T47D (cell line): ENCODE measurements around the gene CEP112.
"Not testable (repeated sequence)": the region's sequence is repeated elsewhere in the genome, so short reads cannot be mapped to it uniquely, and the experiment has no call there.

Experiments
- DNase-seq, 2 experiments: peaks; one replicate each; pipeline versions ENCODE4 v3.0.0 to v3.0.0-alpha.2; 2011 to 2012; ENCODE audit warnings: low read depth in 1 of 2, low spot score in 1 of 2
- JUND ChIP-seq: IDR thresholded peaks from 2 replicates; pipeline ENCODE4 v1.6.1; 2012; ENCODE audit warnings: low read depth
- in situ Hi-C: cut with HindIII; loops from 2 replicates; pipeline ENCODE4 v1.10.0; 2016; ENCODE audit warnings: low sequenced_read_pairs, low pct_unique_long_range_greater_than_20kb

The CEP112 gene

DNA sequence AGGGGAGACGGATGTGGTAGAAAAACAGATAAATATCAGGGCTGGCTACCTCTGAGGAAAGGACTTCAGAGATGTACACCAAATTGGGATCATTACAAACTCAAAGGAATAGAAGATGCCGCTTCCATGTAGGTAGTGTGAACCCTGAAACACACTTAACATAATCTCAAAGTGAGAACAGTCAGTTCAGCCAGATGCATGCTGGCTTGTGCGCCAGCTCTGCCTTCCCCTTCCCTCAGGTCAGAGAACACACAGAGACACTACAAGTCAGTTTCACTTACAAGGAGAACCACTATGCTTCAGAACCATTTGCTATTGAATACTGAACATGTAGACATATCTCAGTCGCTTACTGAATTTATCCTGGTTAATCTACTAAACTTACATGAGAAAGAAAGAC is 454.5 kb downstream of the CEP112 start:
- in situ Hi-C loops = no loop called here
- no peak for TF ChIP-seq JUND

DNA sequence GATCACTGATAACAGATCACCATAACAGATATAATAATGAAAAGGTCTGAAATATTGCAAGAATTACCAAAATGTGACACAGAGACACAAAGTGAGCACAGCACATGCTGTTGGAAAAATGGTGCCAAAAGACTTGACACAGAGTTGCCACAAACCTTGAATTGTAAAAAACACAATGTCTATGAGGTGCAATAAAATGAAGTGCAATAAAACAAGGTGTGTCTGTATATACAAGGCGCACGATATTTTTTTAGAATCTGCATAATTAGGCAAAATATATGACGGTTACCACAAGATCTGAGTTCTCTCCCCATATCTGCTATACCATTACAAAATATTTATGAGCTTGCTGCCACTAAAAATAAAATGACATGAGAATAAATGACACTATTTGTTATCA is 458.6 kb downstream of the CEP112 start:
- no peak for TF ChIP-seq JUND
- in situ Hi-C loops = no loop called here
- DNase-seq = no peak

More for the DNA sequence above, 454.5 kb downstream of the CEP112 start:
- no peak for DNase-seq

DNA sequence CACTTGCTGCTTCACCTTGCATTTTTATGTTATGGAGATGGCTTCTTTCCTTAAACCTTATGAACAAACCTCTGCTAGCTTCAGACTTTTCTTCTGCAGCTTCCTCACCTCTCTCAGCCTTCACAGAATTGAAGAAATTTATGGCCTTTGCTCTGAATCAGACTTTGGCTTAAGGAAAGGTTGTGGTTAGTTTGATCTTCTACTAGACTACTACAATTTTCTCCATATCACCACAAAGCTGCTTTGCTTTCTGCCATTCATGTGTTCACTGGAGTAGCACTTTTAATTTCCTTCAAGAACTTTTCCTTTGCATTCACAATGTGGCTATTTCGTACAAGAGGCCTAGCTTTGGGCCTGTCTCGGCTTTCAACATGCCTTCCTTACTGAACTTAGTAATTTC is 459.3 kb downstream of the CEP112 start:
- in situ Hi-C loops, DNase-seq: not testable (repeated sequence)

DNA sequence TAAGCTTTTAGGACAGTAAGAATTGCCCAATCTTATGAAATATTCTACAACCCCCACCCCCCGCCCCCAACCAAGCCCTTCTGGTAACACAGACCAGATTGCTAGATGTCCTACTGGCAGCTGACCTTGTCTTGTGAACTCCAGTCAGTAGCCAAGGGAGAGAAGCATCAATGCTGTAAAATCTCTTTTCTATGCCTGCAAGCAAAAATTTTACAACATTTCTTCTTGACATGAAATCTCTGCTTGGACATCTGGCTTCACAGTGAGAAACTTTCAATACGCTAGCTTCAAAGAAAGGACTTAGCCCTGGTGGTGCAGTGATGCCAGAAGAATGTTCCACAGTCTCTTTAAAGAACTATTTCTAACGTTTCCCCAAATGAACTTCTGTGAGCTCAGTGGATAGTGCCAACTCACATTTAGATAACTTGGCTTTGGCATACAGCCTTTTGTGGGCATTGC is 461.2 kb downstream of the CEP112 start:
- TF ChIP-seq JUND = no peak
- in situ Hi-C loops = no loop called here
- DNase-seq = no peak

DNA sequence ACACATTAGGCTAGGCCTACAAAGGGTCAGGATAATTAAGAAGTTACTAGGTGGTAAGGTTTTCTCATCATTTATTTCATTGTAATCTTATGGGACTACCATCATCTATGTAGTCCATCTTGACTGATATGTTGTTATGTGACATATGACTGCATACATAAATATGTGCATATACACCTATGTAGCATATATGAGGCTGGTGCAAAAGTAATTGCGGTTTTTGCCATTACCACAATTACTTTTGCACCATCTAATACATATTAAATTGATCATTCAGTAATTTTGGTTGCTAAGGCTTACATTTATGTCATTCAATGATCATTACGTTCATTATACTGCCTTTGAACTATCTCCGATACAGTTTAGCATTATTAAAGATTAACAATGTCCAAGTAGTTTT is 462.7 kb downstream of the CEP112 start:
- no peak for TF ChIP-seq JUND
- in situ Hi-C loops = no loop called here
- DNase-seq = no peak

DNA sequence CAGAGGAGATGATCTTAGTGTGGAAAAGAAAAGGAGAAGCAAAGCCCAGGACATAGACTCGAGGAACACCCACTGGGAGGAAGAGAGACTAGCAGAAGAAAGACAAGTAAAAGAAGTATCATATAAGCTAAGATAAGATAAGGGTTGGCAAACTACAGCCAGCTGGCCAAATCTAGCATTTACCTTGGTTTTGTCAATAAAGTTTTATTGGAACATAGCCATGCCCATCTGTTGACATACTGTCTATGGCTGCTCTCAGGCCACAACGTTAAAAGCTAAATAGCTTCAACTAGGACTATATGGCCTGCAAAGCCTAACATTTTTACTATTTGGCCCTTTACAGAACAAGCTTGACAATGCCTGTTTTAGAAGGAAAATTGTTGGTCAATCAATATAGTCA is 464.1 kb downstream of the CEP112 start:
- no peak for DNase-seq
- in situ Hi-C loops = no loop called here
- TF ChIP-seq JUND = no peak

DNA sequence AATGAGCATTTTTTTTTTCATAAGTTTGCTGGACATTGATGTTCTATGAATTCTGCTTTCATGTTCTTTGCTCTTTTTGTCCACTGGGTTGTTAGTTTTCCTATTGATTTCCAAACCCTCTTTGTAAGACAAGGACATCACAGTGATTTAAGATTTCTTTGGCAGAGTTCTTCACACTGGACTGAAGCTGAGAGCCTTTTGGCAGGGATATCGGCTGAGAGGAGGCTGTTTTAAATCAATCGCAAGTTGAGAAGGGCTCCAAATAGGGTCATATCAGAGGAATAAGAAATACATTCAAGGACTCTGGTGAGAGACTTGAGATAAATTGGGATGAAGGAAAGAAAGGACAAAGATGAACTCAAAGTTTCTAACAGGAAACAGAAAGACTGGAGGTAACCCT is 464.7 kb downstream of the CEP112 start:
- in situ Hi-C loops = no loop called here
- no peak for TF ChIP-seq JUND
- DNase-seq = no peak

DNA sequence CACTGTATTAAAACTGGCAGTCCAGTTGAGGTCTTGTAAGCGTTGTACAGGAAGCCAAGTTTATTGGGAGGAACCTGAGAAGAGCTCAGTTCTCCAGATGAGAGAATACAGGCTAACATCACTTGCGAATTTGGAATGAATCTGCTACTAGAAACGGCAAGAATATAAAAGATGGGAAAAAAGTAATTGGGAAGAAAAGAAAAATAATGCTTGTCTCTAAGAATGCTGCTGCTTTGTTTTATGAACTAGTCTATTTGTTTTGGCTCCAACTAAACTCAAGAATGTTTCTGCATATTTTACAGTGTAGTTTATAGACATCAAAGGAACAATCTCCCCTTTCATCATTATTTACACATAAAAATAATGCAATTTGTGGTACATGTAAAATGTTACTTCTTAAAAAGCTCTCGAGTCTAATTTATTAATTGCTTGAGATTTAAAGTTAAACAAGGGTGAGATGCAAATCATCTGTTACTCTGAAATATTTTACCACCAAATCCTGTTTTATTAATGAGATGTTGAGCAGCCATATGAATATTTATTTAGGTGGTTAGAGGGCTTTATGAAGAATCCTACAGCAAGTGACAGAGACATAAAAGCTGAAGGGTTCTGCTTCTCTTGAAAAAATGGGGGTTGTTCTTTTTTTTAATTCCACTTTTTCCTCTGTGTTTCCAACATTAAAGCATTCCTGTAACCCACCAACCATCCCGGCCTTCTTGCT is 468.3 kb downstream of the CEP112 start:
- in situ Hi-C loops = no loop called here
- TF ChIP-seq JUND = no peak
- DNase-seq = peak; percentile 13 to 23

DNA sequence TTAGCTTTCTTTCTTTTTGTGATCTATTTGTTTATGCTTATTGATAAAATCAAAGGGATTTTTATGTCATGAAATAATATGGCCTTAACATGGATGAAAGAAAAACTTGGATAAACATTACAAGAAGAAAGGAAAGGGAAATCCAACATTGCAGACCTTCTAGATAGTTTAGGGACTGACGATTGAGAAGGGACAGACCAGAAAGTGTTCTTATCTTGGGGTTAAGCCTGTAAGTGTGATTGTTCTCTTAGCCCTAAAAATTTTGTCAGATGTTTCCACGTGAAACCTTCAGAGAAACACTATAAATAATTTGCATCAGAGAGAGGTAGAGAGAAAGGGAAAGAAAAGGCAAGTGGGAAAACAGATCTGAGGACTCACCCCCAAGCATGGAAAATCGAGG is 473.3 kb downstream of the CEP112 start:
- no peak for DNase-seq
- TF ChIP-seq JUND = no peak
- in situ Hi-C loops = no loop called here

DNA sequence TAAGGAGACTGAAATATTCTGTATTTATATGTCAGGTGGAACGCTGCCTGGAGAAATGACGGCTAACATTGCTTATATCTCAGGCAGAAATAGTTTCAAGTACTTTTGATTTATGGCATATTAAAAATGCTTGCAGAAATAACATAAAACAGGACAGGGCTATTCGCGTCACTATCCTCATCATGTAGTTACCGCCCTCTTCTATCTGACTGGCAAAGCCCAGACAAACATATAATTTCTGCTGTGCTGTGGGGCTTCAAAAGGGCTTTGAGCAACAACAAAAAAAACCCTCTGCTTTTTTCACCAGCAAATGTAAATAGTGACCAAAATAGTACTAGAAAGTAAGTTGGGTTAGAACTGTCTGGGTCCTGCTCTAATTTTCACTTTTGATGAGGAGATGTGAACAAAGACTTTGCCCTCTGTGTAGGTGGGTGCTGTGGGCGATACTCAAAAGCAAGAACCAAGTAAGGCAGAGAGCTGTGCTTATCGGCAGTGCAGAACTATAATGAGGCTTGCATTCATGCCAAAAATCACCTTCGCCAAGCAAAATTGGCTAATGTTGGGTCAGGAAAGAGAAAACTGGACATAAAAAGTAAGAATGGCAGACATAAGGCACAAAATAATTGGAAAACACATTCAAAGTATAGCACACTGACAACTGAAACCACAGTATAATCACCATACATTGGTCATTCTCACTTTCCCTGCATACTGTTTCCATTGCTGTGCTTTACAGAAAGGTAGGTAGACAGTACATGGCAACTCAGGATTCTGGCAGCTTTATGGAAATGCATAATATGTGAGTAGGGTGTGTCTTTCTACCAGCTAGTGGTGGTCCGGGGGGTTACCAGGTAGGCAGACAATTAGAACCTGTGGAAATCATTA is 479.3 kb downstream of the CEP112 start:
- in situ Hi-C loops = no loop called here
- no peak for DNase-seq
- no peak for TF ChIP-seq JUND

DNA sequence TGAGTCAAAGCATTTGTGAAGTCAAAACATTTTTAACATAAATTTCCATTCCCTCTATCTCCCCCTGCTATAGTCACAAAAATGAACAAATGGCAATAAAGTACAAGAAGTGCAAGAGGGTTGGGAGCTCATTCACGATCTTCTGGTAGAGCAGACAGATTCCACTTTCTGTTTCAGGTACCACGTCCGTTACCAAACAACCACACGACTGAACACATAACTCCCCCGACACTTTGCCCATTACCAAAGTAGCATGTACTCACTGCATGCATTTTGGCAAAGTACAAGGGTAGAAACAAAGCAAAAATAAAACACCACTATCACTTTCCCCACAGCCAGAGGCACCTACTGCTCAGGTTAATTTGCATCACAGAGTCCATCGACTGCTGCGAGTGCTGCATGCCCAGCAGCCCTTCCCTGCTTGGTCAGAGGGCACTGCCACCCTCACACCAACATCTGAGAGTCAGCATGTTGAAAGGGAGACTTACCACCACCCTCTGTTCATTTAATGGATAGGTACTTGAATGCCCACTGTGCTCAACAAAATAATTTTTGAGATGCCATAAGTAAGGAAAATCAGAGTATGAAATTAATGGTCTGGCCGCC is 480.2 kb downstream of the CEP112 start:
- DNase-seq = no peak
- in situ Hi-C loops = no loop called here
- no peak for TF ChIP-seq JUND

DNA sequence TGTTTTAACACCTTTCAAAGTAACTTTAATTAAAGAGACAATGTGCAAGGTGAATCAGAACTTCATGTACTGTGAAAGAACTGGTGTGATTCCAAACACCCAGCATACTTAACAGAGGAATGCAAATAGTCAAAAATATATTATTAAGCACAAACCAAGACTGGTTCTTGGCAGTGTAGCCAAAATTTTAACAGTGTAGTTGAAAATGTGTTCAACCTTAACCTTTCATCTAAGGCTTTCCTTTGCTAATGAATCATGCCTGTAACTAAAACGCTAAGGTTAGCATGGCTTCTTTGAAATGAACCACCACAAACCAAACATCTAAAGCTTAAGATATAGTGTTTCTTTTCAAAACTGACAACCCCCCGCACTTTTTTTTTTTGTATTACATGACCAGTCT is 484.2 kb downstream of the CEP112 start:
- DNase-seq = no peak
- TF ChIP-seq JUND = no peak
- in situ Hi-C loops = no loop called here

DNA sequence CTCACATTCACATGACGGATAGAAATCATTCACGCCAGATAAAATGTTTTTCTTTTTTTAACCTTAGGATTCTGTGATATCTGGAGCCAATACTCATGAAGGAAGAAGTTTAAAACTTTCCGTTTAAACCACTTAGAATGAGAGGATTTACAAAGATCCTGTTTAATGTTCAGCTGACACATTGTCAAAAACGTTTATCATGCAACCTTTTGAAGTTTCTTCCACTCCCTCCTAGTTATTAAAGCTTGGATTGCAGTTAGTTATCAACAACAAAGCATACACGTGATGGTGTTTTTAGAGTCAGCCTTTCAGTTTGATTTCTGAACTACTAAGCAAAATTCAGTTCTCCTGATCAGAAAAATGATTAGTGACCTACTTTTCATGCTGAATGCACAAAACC is 487.2 kb downstream of the CEP112 start:
- in situ Hi-C loops = no loop called here
- no peak for DNase-seq

More for the DNA sequence above, 487.2 kb downstream of the CEP112 start:
- TF ChIP-seq JUND = no peak
